HTR-8/SVneo (cell line): ENCODE data around the gene RNU6-8.

Experiments used
- DNase-seq: peaks from one replicate; pipeline ENCODE4 v3.0.0; 2011; ENCODE audit warnings: low spot score, mixed read lengths; ENCODE audit not compliant: insufficient read length
- FAIRE-seq: peaks from 2 replicates; lab custom pipeline; 2011; peaks lifted over from hg19 to GRCh38; lab: Jason Lieb, UNC

The RNU6-8 gene

GRCh38 chr14:32206552-32206951 is 3.5 kb upstream of the RNU6-8 start:
- no peak for DNase-seq
- FAIRE-seq = no peak

GRCh38 chr14:32205984-32206383 is 2.9 kb upstream of the RNU6-8 start:
- no peak for FAIRE-seq

GRCh38 chr14:32205554-32205953 is 2.5 kb upstream of the RNU6-8 start:
- FAIRE-seq (no peak), DNase-seq (no peak)

More at GRCh38 chr14:32205984-32206383, 2.9 kb upstream of the RNU6-8 start:
- DNase-seq = no peak

DNA sequence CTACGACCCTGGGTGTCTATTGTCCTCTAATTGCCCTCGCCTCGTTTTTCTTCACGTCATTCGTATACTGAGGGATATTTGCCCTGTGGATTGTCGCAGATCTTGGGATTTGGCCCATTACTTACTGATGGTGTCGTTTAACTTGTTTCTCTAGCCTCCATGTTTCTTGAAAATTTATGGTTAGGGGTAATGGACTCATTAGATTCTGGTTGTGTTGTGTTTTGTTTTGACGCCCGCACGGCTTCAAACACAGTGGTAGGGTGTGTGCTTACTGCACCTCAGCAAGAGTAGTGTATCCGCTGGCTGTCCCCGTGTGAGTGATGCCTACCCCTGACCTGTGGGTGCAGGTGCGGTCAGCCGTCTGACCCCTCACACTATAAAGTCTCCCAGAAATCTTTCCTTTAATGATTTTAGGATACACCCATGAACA is 874 bp upstream of the RNU6-8 start:
- no peak for FAIRE-seq
- no peak for DNase-seq

- DNase-seq (no peak), FAIRE-seq (no peak)
Observed at GRCh38 chr14:32202491-32202997, 525 bp downstream of the RNU6-8 start.

- FAIRE-seq = no peak
- DNase-seq = no peak
Observed at GRCh38 chr14:32201816-32202490, 1.1 kb downstream of the RNU6-8 start, which contains the start of gene RNU6-7. Gene RNU6-7, plus strand, starts transcription at chr14:32202045.

DNA sequence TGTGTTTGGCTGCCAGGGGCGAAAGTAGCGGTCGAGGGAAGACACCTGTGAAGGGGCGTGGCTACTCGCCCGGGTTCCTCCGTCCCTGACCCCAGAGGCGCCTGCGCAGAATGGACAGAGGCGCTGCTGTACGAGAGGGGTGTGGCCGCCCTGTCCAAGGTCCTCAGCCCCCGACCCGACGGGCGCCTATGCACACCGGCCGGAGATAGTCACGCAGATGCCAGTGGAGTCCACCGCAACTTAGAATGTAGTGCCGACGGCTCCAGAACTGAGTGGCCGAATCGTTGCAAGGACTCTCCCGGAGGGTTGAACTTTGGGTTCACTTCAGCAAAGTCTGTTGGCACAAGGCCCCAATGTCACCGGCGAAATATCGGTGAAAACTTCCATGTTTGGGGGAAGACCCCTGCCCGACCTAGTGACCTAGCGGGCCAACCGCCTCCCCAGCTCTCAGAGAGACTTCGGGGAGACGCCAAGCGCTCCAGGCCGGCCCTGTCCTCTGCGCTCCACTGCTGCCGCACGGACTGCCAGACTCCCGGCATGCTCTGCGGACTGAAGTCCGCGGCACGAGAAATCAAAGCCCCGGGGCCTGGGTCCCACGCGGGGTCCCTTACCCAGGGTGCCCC is 1.8 kb downstream of the RNU6-8 start:
- DNase-seq = peak; percentile 84
- FAIRE-seq = peak; percentile 63

DNA sequence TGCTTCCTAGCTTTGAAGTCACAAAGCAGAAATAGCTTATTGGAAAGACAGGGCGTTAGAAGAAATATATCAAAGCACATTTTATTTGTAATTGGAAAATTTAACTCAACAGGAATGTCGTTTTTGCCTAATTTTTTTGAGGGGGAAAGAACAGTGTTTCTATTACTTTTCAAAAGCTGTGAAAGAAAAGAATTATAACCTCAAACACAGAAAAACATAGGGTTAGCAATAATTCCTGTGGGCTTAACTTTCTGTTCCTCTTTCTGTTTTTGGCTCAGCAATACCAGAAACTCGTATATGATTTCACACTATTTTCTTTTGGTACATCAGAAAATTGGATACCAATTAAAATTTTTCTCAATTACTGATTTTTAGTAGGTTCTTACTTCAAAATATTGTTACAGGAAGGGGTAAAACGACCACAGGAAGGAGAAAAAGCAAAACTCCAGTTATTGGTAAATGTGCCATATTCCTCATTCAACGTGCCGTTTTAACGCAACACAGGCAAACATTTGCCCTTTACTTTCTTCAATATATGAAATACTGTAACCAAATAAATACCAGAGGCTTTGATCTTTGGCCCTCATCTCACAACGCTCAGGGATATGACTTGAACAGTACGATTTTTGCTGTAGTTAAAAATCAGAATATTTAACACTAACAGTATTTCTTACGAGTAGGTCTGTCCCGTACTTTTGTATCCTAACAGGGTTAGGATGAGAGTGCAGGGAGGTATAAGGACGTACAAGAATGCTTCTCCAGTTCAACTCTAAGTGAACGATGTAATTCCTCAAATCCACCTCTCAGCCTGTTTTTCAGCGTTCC is 2.5 kb downstream of the RNU6-8 start:
- no peak for FAIRE-seq
- no peak for DNase-seq

DNA sequence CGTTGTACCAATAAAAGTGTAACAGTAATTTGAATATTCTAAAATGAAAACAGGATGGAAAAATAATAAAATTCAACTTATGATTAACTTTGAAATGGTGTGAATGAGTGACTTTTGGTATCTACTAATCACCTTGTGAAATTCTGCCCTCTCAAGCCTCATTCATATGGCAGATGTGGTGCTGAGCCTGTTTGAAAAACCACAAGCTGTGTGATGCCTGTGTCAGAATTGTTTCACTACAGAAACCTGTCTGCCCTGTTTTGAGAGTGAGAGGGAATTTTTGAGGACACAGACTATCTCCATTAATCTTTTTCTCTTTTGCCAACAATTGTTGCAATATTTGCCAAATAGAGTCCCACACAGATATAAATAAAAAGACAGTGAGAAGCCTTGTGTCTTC is 5.2 kb downstream of the RNU6-8 start:
- DNase-seq (no peak), FAIRE-seq (no peak)

DNA sequence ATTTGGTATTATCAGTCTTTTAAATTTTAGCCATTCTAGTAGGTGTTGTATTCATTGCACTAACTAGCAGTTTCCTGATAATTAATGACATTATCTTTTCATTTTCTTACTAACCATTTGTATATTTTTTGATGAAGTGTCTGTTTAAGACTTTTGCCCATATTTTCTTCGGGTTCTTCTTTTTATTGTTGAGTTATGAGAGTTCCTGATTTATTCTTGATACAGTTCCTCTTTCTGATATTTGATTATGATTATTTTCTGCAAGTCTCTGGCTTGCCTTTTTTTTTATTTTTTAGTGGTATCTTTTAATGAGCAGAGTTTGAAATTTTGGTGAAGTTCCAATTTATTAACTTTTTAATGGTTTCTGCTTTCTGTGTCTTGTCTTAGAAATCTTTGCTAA is 7.4 kb downstream of the RNU6-8 start:
- FAIRE-seq (no peak), DNase-seq (no peak)

GRCh38 chr14:32193532-32193931 is 9.5 kb downstream of the RNU6-8 start:
- DNase-seq (no peak), FAIRE-seq (no peak)

GRCh38 chr14:32192712-32193373 is 10.2 kb downstream of the RNU6-8 start:
- FAIRE-seq = no peak
- no peak for DNase-seq

DNA sequence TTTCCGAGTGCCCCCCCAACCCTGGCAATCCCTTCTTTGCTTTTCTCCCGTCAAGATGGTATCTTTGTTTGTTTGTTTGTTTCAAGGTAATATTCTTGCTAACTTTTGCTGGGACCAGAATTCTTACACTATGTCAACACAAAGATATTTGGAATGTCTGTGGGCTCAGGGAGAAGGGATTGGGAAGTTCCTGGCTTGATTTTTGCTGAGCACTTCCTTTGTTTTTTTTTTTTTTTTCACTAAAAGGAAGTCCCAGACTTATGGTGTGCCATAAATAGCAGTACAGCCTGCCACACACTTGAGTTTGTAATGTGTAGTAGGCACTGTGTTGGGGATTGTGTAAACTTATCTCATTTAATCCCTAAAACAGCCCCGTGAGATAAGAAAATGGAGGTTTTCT is 12.4 kb downstream of the RNU6-8 start:
- DNase-seq (no peak), FAIRE-seq (no peak)

GRCh38 chr14:32189811-32190210 is 13.3 kb downstream of the RNU6-8 start:
- FAIRE-seq (no peak), DNase-seq (no peak)

DNA sequence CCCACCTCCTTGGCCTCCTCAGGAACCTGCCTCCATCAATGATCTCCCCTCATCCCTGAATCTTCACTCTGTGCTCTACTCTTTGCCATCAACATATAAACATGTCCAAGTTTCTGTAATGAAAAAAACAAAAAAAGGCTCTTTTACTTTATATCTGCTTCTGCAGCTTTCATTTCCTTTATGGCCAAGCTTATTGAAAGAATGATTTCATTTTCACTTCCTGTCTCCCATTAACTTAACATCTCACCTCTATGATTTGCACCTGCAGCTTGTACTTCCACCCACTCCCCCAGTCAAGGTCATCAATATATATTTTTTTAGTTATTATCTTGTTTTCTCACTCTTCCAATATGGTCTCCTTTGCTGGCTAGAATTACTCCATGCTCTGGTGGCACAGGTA is 16.8 kb downstream of the RNU6-8 start:
- no peak for FAIRE-seq
- DNase-seq = no peak

DNA sequence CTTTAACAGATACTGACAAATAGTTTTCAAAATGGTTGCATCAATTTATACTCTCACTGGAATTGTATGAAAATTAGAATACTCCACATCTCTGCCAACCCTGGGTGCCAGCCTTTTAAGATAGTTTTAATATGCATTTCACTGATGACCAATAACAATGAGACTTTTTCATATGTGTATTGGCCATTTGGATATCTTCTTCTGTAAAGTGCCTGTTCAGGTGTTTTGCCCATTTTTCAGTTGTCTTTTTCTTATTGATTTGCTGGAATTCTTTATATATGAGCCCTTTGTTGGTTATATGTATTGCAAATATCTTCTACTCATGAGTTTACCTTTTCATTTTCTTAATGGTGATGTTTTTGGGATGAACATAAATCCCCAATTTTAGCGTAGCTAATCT is 18.0 kb downstream of the RNU6-8 start:
- DNase-seq (no peak), FAIRE-seq (no peak)

DNA sequence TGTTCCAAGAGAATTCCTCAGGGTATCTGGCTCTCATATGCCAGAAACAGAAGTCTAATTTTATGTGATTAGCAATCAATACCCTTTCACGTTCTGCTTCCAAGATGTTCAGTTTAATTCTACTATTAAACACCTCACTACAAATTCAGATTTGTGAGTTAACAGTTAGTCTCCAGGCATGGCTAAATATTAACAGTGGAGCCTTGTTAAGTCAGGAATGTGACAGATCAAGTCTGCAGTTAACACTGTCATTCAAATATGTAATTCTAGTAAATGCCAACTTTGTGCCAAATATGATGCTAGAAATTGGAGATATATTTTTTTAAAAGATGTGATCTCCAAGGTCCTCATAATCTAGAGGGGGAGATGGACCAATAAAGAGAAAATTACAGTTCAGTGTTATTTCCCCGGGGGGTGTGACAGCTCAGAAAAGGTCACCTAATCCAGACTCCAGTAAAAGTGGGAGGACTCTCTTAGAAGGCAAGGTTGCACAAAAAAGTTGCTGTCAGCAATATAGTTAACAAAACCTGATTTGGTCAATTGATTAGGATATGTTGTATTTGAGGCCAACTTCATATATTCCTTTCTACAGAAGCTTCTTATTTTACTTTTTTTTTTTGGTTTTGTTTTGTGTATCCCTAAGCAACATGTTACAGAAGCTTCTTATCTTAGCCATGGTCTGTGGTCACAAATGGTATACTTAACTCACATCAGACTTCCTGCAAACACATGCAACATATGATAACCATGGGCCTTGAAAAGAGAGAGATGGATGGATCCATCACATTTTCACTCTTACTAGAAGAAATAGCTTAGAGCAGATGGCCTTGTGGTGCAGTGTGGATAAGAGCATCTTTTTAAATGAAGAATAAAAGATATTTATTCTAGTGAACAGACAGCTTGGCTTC is 19.7 kb downstream of the RNU6-8 start:
- FAIRE-seq (no peak), DNase-seq (no peak)

- FAIRE-seq (peak; percentile 77), DNase-seq (no peak)
Observed at GRCh38 chr14:32171469-32171868, 31.6 kb downstream of the RNU6-8 start.

DNA sequence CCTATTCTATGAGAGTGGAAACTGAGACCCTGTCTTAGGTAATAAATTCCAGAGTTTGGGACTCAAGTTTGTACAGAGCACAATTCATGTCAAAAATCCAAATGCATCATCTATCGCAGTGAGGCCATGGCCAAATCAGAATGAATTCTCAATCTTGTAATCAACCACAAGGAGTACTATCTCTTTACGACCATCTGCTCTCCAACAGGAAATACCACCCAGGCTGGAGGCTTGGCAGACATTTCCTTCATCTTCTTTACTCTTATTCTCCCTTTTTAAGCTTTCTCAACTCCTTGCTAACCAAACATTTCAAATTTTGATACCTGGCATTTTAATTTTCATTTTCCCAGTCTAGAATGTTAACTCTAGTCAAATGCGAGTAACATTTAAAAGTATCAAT is 33.9 kb downstream of the RNU6-8 start:
- FAIRE-seq (peak; percentile 85), DNase-seq (no peak)
